Measurements from ENCODE around the gene SPECC1L. TPM values are rescaled to one million over a fixed set of nuclear protein-coding genes. Genes with fewer than 3 reads are reported as not detected.
A peak's percentile ranks its signal among the peaks of the same experiment; 100 is the strongest.
"Not testable (repeated sequence)": the region's sequence is repeated elsewhere in the genome, so short reads cannot be mapped to it uniquely, and the experiment has no call there.

Gene SPECC1L
- total and polyA plus RNA-seq, 3 experiments from 2014 or later = 14.9 to 52.1 (median 51.9) TPM

GRCh38 chr22:24249413-24249812, 21.2 kb upstream of the SPECC1L start:
- H3K9me3 ChIP-seq (ENCODE audit: low read length); CTCF ChIA-PET; H3K4me1 Mint-ChIP-seq; H3K27me3 ChIP-seq (ENCODE audit: insufficient read depth, low read length, poor library complexity, severe bottlenecking); H3K36me3 Mint-ChIP-seq; H3K4me3 ChIP-seq (ENCODE audit: low read length); H3K27me3 Mint-ChIP-seq; H3K4me1 ChIP-seq (ENCODE audit: insufficient read depth, low read length); POLR2A ChIA-PET; H3K4me3 Mint-ChIP-seq; H3K9me3 Mint-ChIP-seq; DNase-seq; H3K27ac Mint-ChIP-seq; H3K36me3 ChIP-seq (ENCODE audit: insufficient read depth, low read length); H3K27ac ChIP-seq (ENCODE audit: low read depth, low read length): not testable (repeated sequence)

DNA sequence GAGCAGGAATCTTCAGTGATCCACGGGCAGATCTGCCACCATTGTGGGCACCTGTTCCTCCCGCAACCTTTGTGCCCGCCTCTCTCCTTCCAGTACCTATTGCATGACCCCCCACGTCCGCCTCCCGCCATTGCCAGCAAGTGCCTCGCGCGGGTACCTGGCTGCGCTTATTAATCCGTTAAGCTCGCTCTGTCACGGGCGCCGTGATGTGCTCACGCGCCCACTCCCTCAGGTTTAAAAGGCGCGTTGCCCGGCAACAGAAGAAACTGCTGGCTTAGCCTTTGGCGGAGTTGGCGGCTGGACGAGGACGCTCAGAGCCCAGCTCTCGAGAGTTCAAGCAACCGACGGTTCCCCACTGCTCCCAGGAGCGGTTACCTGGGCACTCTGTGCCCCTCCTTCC, 19.3 kb upstream of the SPECC1L start:
- DNase-seq; H3K4me3 ChIP-seq (ENCODE audit: low read length); H3K27me3 Mint-ChIP-seq; H3K36me3 Mint-ChIP-seq; CTCF ChIA-PET; H3K4me3 Mint-ChIP-seq; H3K4me1 ChIP-seq (ENCODE audit: insufficient read depth, low read length); H3K36me3 ChIP-seq (ENCODE audit: insufficient read depth, low read length); H3K9me3 ChIP-seq (ENCODE audit: low read length); H3K4me1 Mint-ChIP-seq; H3K27me3 ChIP-seq (ENCODE audit: insufficient read depth, low read length, poor library complexity, severe bottlenecking); H3K27ac ChIP-seq (ENCODE audit: low read depth, low read length); H3K27ac Mint-ChIP-seq; POLR2A ChIA-PET; H3K9me3 Mint-ChIP-seq: not testable (repeated sequence)

DNA sequence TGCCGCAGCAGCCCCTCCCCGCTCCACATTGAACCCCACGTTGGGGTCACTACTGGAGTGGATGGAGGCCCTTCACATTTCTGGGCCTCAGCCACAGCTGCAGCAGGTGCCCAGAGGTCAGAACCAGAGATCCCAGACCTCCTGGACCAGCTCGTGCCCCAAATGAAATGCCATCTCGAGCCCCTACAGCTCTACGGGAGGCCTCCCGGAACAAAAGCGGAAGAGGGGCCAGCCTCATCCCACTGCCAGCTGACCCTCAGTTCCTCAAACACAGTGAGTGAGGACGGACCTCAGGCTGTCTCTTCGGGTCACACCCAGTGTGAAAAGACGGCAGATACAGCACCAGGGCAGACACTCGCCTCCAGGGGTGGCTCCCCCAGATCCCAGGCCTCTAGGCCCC, 17.5 kb upstream of the SPECC1L start:
- H3K4me3 ChIP-seq (ENCODE audit: low read length); H3K9me3 Mint-ChIP-seq; DNase-seq; H3K4me1 Mint-ChIP-seq; H3K9me3 ChIP-seq (ENCODE audit: low read length); H3K4me1 ChIP-seq (ENCODE audit: insufficient read depth, low read length); H3K36me3 Mint-ChIP-seq; POLR2A ChIA-PET; H3K27ac Mint-ChIP-seq; H3K27ac ChIP-seq (ENCODE audit: low read depth, low read length); H3K27me3 ChIP-seq (ENCODE audit: insufficient read depth, low read length, poor library complexity, severe bottlenecking); CTCF ChIA-PET; H3K27me3 Mint-ChIP-seq; H3K4me3 Mint-ChIP-seq; H3K36me3 ChIP-seq (ENCODE audit: insufficient read depth, low read length): not testable (repeated sequence)

GRCh38 chr22:24256136-24256535, 14.5 kb upstream of the SPECC1L start:
- H3K36me3 Mint-ChIP-seq; H3K4me1 Mint-ChIP-seq; H3K27ac Mint-ChIP-seq; H3K36me3 ChIP-seq (ENCODE audit: insufficient read depth, low read length); H3K27ac ChIP-seq (ENCODE audit: low read depth, low read length); H3K4me3 Mint-ChIP-seq; DNase-seq; H3K9me3 ChIP-seq (ENCODE audit: low read length); POLR2A ChIA-PET; H3K4me1 ChIP-seq (ENCODE audit: insufficient read depth, low read length); H3K27me3 Mint-ChIP-seq; CTCF ChIA-PET; H3K9me3 Mint-ChIP-seq; H3K4me3 ChIP-seq (ENCODE audit: low read length); H3K27me3 ChIP-seq (ENCODE audit: insufficient read depth, low read length, poor library complexity, severe bottlenecking): not testable (repeated sequence)

GRCh38 chr22:24256736-24257135, 13.9 kb upstream of the SPECC1L start:
- POLR2A ChIA-PET; H3K36me3 ChIP-seq (ENCODE audit: insufficient read depth, low read length); H3K36me3 Mint-ChIP-seq; H3K27ac Mint-ChIP-seq; H3K4me3 ChIP-seq (ENCODE audit: low read length); CTCF ChIA-PET; H3K27ac ChIP-seq (ENCODE audit: low read depth, low read length); H3K4me1 Mint-ChIP-seq; H3K27me3 ChIP-seq (ENCODE audit: insufficient read depth, low read length, poor library complexity, severe bottlenecking); H3K4me3 Mint-ChIP-seq; H3K9me3 ChIP-seq (ENCODE audit: low read length); DNase-seq; H3K27me3 Mint-ChIP-seq; H3K9me3 Mint-ChIP-seq; H3K4me1 ChIP-seq (ENCODE audit: insufficient read depth, low read length): not testable (repeated sequence)

GRCh38 chr22:24259459-24259858, 11.2 kb upstream of the SPECC1L start:
- H3K4me3 Mint-ChIP-seq; H3K9me3 ChIP-seq (ENCODE audit: low read length); H3K27me3 ChIP-seq (ENCODE audit: insufficient read depth, low read length, poor library complexity, severe bottlenecking); H3K36me3 Mint-ChIP-seq; H3K9me3 Mint-ChIP-seq; H3K4me1 ChIP-seq (ENCODE audit: insufficient read depth, low read length); H3K4me1 Mint-ChIP-seq; H3K4me3 ChIP-seq (ENCODE audit: low read length); CTCF ChIA-PET; H3K27me3 Mint-ChIP-seq; H3K27ac Mint-ChIP-seq; POLR2A ChIA-PET; H3K36me3 ChIP-seq (ENCODE audit: insufficient read depth, low read length); H3K27ac ChIP-seq (ENCODE audit: low read depth, low read length): not testable (repeated sequence)
- DNase-seq = peak; percentile 53 to 77 (median 54)

GRCh38 chr22:24262185-24262749, 8.4 kb upstream of the SPECC1L start:
- H3K4me3 ChIP-seq (ENCODE audit: low read length); H3K36me3 ChIP-seq (ENCODE audit: insufficient read depth, low read length); POLR2A ChIA-PET; H3K4me1 Mint-ChIP-seq; H3K4me3 Mint-ChIP-seq; H3K4me1 ChIP-seq (ENCODE audit: insufficient read depth, low read length); H3K27ac ChIP-seq (ENCODE audit: low read depth, low read length); H3K9me3 Mint-ChIP-seq; H3K27me3 ChIP-seq (ENCODE audit: insufficient read depth, low read length, poor library complexity, severe bottlenecking); DNase-seq; H3K36me3 Mint-ChIP-seq; H3K27me3 Mint-ChIP-seq; H3K27ac Mint-ChIP-seq; H3K9me3 ChIP-seq (ENCODE audit: low read length): not testable (repeated sequence)
- CTCF ChIA-PET = interaction anchor here (0.6 kb wide), 1 partner anchor 437 kb away, joined by 3 read pairs; no protein-coding TSS in a partner anchor

- POLR2A ChIA-PET; H3K36me3 Mint-ChIP-seq; H3K9me3 ChIP-seq (ENCODE audit: low read length); H3K4me1 ChIP-seq (ENCODE audit: insufficient read depth, low read length); H3K36me3 ChIP-seq (ENCODE audit: insufficient read depth, low read length); H3K4me3 ChIP-seq (ENCODE audit: low read length); H3K9me3 Mint-ChIP-seq; H3K27ac ChIP-seq (ENCODE audit: low read depth, low read length); DNase-seq; H3K4me1 Mint-ChIP-seq; H3K27me3 ChIP-seq (ENCODE audit: insufficient read depth, low read length, poor library complexity, severe bottlenecking); H3K27ac Mint-ChIP-seq; H3K4me3 Mint-ChIP-seq; CTCF ChIA-PET; H3K27me3 Mint-ChIP-seq: not testable (repeated sequence)
These were observed 7.2 kb upstream of the SPECC1L start for GRCh38 chr22:24263479-24263878.

- H3K9me3 Mint-ChIP-seq; H3K36me3 Mint-ChIP-seq; H3K27me3 Mint-ChIP-seq; H3K9me3 ChIP-seq (ENCODE audit: low read length); H3K4me3 ChIP-seq (ENCODE audit: low read length); CTCF ChIA-PET; H3K4me1 Mint-ChIP-seq; H3K27ac Mint-ChIP-seq; H3K4me1 ChIP-seq (ENCODE audit: insufficient read depth, low read length); H3K36me3 ChIP-seq (ENCODE audit: insufficient read depth, low read length); H3K27me3 ChIP-seq (ENCODE audit: insufficient read depth, low read length, poor library complexity, severe bottlenecking); H3K4me3 Mint-ChIP-seq; DNase-seq; H3K27ac ChIP-seq (ENCODE audit: low read depth, low read length); POLR2A ChIA-PET: not testable (repeated sequence)
These were observed 6.2 kb upstream of the SPECC1L start for GRCh38 chr22:24264329-24264896.

Measured in CD8-positive, alpha-beta memory T cell (primary cell).